ENCODE measurements around the gene ITM2B. TPM values are rescaled to one million over a fixed set of nuclear protein-coding genes. Genes with fewer than 3 reads are reported as not detected.

ITM2B gene
- total and polyA plus RNA-seq, 3 donors from 2014 or later: 330 to 588 (median 351) TPM

- intact Hi-C loops (cut with DNase I; ENCODE audit: low total_unique reads): no loop called here
Measured at GRCh38 chr13:48222358-48223301, 10.4 kb upstream of the ITM2B start.

GRCh38 chr13:48224701-48225100, 8.3 kb upstream of the ITM2B start:
- Histone ChIP-seq H3K4me3 (no peak overlapping the region), H3K9me3 (no peaks in the 10 kb centered on the region), H3K4me1 (peaks cover 3% of the 10 kb centered on the region), H3K27ac (no peak overlapping the region), H3K27me3 (no peaks in the 10 kb centered on the region), H3K36me3 (ENCODE audit: low read depth, missing control alignments) (no peaks in the 10 kb centered on the region)
- TF ChIP-seq CTCF (IDR thresholded peaks at IDR 0.05) (no peak), POLR2A (IDR thresholded peaks at IDR 0.05) (no peak)
- WGBS, 2 donors: 87 to 89% methylated on average over 3 of the region's 3 CpGs
- no peak for DNase-seq
- intact Hi-C loops (cut with DNase I; ENCODE audit: low total_unique reads): no loop called here

More at GRCh38 chr13:48222358-48223301, 10.4 kb upstream of the ITM2B start:
- H3K4me1 ChIP-seq: peaks cover 3% of the 10 kb centered on the region
- no peak for DNase-seq
- H3K27ac ChIP-seq: peak overlapping the region; percentile 56 to 63
- no peaks in the 10 kb centered on the region for H3K9me3 ChIP-seq
- no peaks in the 10 kb centered on the region for H3K27me3 ChIP-seq
- TF ChIP-seq POLR2A (IDR thresholded peaks at IDR 0.05) (no peak), CTCF (IDR thresholded peaks at IDR 0.05) (no peak)
- WGBS, 2 donors: 65 to 67% methylated on average over 12 of the region's 12 CpGs
- no peaks in the 10 kb centered on the region for H3K36me3 ChIP-seq (ENCODE audit: low read depth, missing control alignments)
- H3K4me3 ChIP-seq: no peak overlapping the region

GRCh38 chr13:48230541-48230940, 2.5 kb upstream of the ITM2B start:
- no peak for TF ChIP-seq POLR2A (IDR thresholded peaks at IDR 0.05)
- TF ChIP-seq CTCF (IDR thresholded peaks at IDR 0.05): no peak
- WGBS, 2 donors: 52 to 55% methylated on average over 2 of the region's 2 CpGs
- Histone ChIP-seq H3K27ac (peak overlapping the region; percentile 100), H3K36me3 (ENCODE audit: low read depth, missing control alignments) (no peaks in the 10 kb centered on the region), H3K9me3 (no peaks in the 10 kb centered on the region), H3K4me1 (peaks cover 23% of the 10 kb centered on the region), H3K27me3 (no peaks in the 10 kb centered on the region), H3K4me3 (no peak overlapping the region)
- DNase-seq: no peak
- intact Hi-C loops (cut with DNase I; ENCODE audit: low total_unique reads): no loop called here

GRCh38 chr13:48231080-48231479, 1.9 kb upstream of the ITM2B start:
- Histone ChIP-seq H3K9me3 (no peaks in the 10 kb centered on the region), H3K27ac (peak overlapping the region; percentile 100), H3K4me3 (no peak overlapping the region), H3K4me1 (peaks cover 23% of the 10 kb centered on the region), H3K27me3 (no peaks in the 10 kb centered on the region), H3K36me3 (ENCODE audit: low read depth, missing control alignments) (no peaks in the 10 kb centered on the region)
- 16 to 25% methylated on average over 4 of the region's 4 CpGs for WGBS, 2 donors
- peak; percentile 39 for DNase-seq
- TF ChIP-seq CTCF (IDR thresholded peaks at IDR 0.05) (no peak), POLR2A (IDR thresholded peaks at IDR 0.05) (no peak)
- intact Hi-C loops (cut with DNase I; ENCODE audit: low total_unique reads): no loop called here
